Activated CD4-positive, alpha-beta memory T cell treated with anti-CD3 and anti-CD28 coated beads, Interleukin-2, amount 10 ng/mL, durations not matched to agents 7 days and 5 days (primary cell): ENCODE data around the gene AGPAT4. TPM values are rescaled to one million over a fixed set of nuclear protein-coding genes. Genes with fewer than 3 reads are reported as not detected.
"Not testable (repeated sequence)": the region's sequence is repeated elsewhere in the genome, so short reads cannot be mapped to it uniquely, and the experiment has no call there.

Experiments used
- CTCF ChIA-PET: fragments of 350-600 bp; sonication (Branson Sonifier 250); formaldehyde crosslinking; loops from one replicate; lab custom pipeline; 2021; ENCODE audit warnings: antibody characterized with exemption, inconsistent platforms; lab: Charles Lee
- POLR2A ChIA-PET: fragments of 350-600 bp; sonication (Branson Sonifier 250); formaldehyde crosslinking; loops from one replicate; lab custom pipeline; 2021; ENCODE audit warnings: antibody characterized with exemption; lab: Charles Lee
- DNase-seq: peaks from one replicate; pipeline ENCODE4 v3.0.0-alpha.2; 2020
- H3K27ac Mint-ChIP-seq: one replicate; pipeline ENCODE4 v1.8.0; 2021; ENCODE audit warnings: mild to moderate bottlenecking, mixed read lengths
- H3K27me3 Mint-ChIP-seq: one replicate; pipeline ENCODE4 v1.8.0; 2021; ENCODE audit warnings: mixed read lengths
- H3K36me3 Mint-ChIP-seq: one replicate; pipeline ENCODE4 v1.8.0; 2021; ENCODE audit warnings: low read depth, mixed read lengths
- H3K4me1 Mint-ChIP-seq: one replicate; pipeline ENCODE4 v1.8.0; 2021; ENCODE audit warnings: mixed read lengths
- H3K4me3 Mint-ChIP-seq: one replicate; pipeline ENCODE4 v1.8.0; 2021; ENCODE audit warnings: mild to moderate bottlenecking, mixed read lengths
- H3K9me3 Mint-ChIP-seq: one replicate; pipeline ENCODE4 v1.8.0; 2021; ENCODE audit warnings: mixed read lengths
- total RNA-seq, 2 experiments: library from RNA; stranded (reverse); gene quantifications; one replicate each; pipeline ENCODE4 v1.2.3, GENCODE V29; 2021

The AGPAT4 gene
- total RNA-seq: 10 to 100 TPM; 13.9 to 14.3 TPM

GRCh38 chr6:161273752-161274487 lies at the start of gene AGPAT4:
TSS of gene AGPAT4 (minus strand) at chr6:161274061. CDS start at chr6:161232213, 41,848 bp downstream.
- H3K4me1 Mint-ChIP-seq: peaks cover 33% of the 10 kb centered on the region
- POLR2A ChIA-PET: interaction anchor here (0.5 to 3.2 kb wide), 16 partner anchors 10 to 346 kb away, joined by 3 to 30 read pairs (median 4); partner anchors contain the start of gene MAP3K4
- CTCF ChIA-PET: interaction anchor here (0.5 to 2.7 kb wide), 10 partner anchors 10 to 1619 kb away, joined by 3 to 12 read pairs (median 3); partner anchors contain the start of gene MAP3K4

DNA sequence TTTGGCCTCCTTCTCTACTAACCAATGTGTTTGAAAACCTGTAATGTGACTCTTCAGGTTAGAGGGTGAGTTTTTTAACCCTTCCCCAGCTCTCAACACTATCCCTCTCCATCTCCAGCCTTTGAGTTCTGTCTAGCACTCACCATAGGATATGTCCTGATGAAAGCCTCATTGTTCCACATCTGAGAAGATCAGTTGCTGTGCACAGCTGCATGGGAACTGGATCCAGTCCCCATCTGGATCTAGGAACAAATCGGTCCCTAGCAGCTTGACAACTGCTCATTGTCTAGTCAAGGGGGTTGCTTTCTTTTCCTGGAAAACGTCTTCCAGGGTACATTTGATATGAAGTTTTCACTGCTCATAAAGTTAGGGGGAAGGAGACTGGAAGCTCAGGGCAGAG lies 45.4 kb upstream of the AGPAT4 start:
- ChIA-PET CTCF (no interaction called here), POLR2A (no interaction called here)
- no peaks in the 10 kb centered on the region for H3K4me1 Mint-ChIP-seq
- no peak overlapping the region for H3K27ac Mint-ChIP-seq
- H3K36me3 Mint-ChIP-seq: no peaks in the 10 kb centered on the region
- peaks cover 5% of the 10 kb centered on the region for H3K9me3 Mint-ChIP-seq
- H3K27me3 Mint-ChIP-seq: peaks cover 4% of the 10 kb centered on the region
- no peak overlapping the region for H3K4me3 Mint-ChIP-seq
- no peak for DNase-seq

More at GRCh38 chr6:161273752-161274487, at the start of gene AGPAT4:
- Mint-ChIP-seq H3K27me3 (peaks cover 11% of the 10 kb centered on the region), H3K4me3 (peak within 1 kb of the TSS; percentile 73), H3K9me3 (no peaks in the 10 kb centered on the region), H3K27ac (peak within 1 kb of the TSS; percentile 78), H3K36me3 (peaks cover 12% of the 10 kb centered on the region)
- DNase-seq: peak; percentile 74

- H3K9me3 Mint-ChIP-seq: peaks cover 5% of the 10 kb centered on the region
- no peak for DNase-seq
- no peak overlapping the region for H3K27ac Mint-ChIP-seq
- CTCF ChIA-PET: no interaction called here
- H3K4me1 Mint-ChIP-seq: no peaks in the 10 kb centered on the region
- POLR2A ChIA-PET: no interaction called here
- peaks cover 6% of the 10 kb centered on the region for H3K27me3 Mint-ChIP-seq
- no peak overlapping the region for H3K4me3 Mint-ChIP-seq
- no peaks in the 10 kb centered on the region for H3K36me3 Mint-ChIP-seq
Observed at GRCh38 chr6:161318456-161318855, 44.6 kb upstream of the AGPAT4 start.

DNA sequence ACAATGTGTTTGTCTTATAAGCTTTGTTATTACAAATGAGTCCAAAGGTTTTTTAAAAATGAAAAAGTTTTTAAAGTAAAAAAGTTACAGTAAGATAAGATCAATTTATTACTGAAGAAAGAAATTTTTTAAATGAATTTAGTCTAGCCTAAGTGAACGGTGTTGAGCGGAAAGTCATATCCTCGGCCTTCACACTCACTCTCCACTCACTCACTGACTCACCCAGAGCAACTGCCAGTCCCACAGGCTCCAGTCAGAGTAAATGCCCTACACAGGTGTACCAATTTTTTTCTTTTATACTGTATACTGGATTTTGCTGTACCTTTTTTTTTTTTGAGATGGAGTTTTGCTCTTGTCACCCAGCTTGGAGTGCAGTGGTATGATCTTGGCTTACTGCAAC lies 42.7 kb upstream of the AGPAT4 start:
- peaks cover 5% of the 10 kb centered on the region for H3K9me3 Mint-ChIP-seq
- POLR2A ChIA-PET: no interaction called here
- CTCF ChIA-PET: no interaction called here

GRCh38 chr6:161315246-161315917 lies 41.5 kb upstream of the AGPAT4 start:
- H3K9me3 Mint-ChIP-seq, DNase-seq, H3K4me1 Mint-ChIP-seq, POLR2A ChIA-PET, H3K27ac Mint-ChIP-seq, H3K4me3 Mint-ChIP-seq, H3K27me3 Mint-ChIP-seq, CTCF ChIA-PET, H3K36me3 Mint-ChIP-seq: not testable (repeated sequence)

More for the DNA sequence above, 42.7 kb upstream of the AGPAT4 start:
- H3K27me3 Mint-ChIP-seq: peaks cover 8% of the 10 kb centered on the region
- no peaks in the 10 kb centered on the region for H3K36me3 Mint-ChIP-seq
- no peaks in the 10 kb centered on the region for H3K4me1 Mint-ChIP-seq
- no peak overlapping the region for H3K27ac Mint-ChIP-seq
- H3K4me3 Mint-ChIP-seq: no peak overlapping the region
- no peak for DNase-seq

DNA sequence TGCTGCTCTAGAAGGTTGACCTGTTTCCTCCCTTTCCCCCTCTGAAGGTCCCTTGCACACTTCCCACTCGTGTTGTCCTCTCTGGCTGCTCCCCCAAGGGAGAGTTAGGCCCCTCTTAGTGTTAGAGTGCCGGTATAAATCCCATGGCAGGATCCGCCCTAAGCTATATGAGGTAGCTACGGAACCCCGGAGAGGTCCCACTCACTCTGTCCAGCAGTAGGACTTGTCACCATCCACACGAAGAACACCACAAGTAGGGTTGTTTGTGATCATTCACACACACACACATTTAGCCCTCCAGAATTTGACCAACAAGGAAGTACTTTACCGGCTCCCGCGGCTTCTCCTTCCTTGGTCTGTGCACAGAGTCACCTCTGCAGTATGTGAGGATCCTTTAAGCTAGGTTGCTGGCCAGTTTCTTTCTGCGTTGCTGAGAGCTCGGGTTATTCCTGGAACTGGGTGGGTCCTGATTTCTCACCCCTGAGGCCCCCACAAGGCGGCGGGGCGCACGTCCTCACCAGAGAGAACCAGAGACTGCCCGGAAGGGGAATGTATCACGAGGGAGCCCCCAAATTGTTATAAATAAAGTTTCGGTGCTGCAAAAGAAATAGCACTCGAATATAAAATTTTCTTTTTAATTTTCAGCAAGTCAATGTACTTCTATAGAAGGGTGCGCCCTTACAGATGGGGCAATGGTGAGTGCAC lies 40.8 kb upstream of the AGPAT4 start:
- H3K9me3 Mint-ChIP-seq, CTCF ChIA-PET, DNase-seq: not testable (repeated sequence)

DNA sequence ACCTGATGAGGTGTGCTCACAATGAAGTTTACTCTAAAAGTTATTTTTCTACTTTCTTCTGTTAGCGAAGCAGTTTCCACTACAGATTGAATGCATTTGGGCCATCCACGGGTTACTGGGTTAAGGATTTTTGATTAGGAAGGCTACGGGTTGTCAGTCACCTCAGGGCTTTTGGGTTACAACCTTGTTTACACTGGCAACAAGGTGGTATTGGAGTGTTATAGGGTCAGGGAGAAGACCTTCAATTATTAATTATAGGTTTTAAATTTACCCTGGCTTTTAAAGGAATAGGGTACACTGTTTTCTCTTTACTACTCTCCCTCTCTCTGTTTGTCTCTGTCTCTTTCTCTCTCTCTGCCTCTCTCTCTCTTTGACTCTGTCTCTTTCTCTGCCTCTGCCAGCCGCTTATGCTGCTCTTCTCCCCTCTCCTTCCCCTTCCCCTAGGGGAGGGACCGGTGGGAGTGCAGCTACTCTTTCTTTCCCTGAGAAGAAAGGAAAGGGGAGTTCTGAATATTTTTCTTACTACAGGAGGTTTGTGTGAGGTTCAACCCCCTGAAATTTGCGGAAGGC lies 40.2 kb upstream of the AGPAT4 start:
- peaks cover 4% of the 10 kb centered on the region for H3K27me3 Mint-ChIP-seq
- no peak overlapping the region for H3K4me3 Mint-ChIP-seq
- H3K9me3 Mint-ChIP-seq: peaks cover 5% of the 10 kb centered on the region
- DNase-seq: no peak
- ChIA-PET CTCF (no interaction called here), POLR2A (no interaction called here)
- no peaks in the 10 kb centered on the region for H3K36me3 Mint-ChIP-seq
- H3K4me1 Mint-ChIP-seq: peaks cover 7% of the 10 kb centered on the region
- no peak overlapping the region for H3K27ac Mint-ChIP-seq

More for the DNA sequence above, 40.8 kb upstream of the AGPAT4 start:
- H3K27me3 Mint-ChIP-seq, H3K27ac Mint-ChIP-seq, H3K36me3 Mint-ChIP-seq, H3K4me1 Mint-ChIP-seq, POLR2A ChIA-PET, H3K4me3 Mint-ChIP-seq: not testable (repeated sequence)

- H3K4me3 Mint-ChIP-seq, DNase-seq, H3K27me3 Mint-ChIP-seq, POLR2A ChIA-PET, H3K9me3 Mint-ChIP-seq, H3K27ac Mint-ChIP-seq, H3K36me3 Mint-ChIP-seq, CTCF ChIA-PET, H3K4me1 Mint-ChIP-seq: not testable (repeated sequence)
Observed at GRCh38 chr6:161313475-161313874, 39.6 kb upstream of the AGPAT4 start.

DNA sequence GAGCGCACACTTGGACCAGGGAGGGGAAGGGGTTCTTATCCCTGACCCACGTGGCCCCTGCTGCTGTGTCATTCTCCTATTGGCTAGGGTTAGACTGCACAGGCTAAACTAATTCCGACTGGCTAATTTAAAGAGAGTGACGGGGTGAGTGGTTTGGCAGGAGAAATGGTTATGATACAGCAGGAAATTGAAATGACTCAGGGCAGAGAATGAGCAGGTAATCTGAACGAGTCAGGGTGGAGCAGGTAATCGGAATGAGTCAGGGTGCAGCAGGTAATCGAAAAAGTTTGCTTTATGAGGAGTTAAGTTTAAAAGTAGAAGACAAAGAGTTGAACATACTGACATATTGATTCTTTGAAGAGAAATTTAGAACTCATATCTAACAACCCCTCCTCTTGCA lies 35.9 kb upstream of the AGPAT4 start:
- H3K27ac Mint-ChIP-seq, POLR2A ChIA-PET, H3K36me3 Mint-ChIP-seq, CTCF ChIA-PET, H3K9me3 Mint-ChIP-seq, H3K4me3 Mint-ChIP-seq, H3K27me3 Mint-ChIP-seq, DNase-seq, H3K4me1 Mint-ChIP-seq: not testable (repeated sequence)

- Mint-ChIP-seq H3K27me3 (peaks cover 7% of the 10 kb centered on the region), H3K9me3 (no peaks in the 10 kb centered on the region), H3K36me3 (no peaks in the 10 kb centered on the region), H3K4me3 (no peak overlapping the region), H3K4me1 (peaks cover 7% of the 10 kb centered on the region), H3K27ac (no peak overlapping the region)
- CTCF ChIA-PET: no interaction called here
- POLR2A ChIA-PET: no interaction called here
- no peak for DNase-seq
Observed at GRCh38 chr6:161308075-161308655, 34.3 kb upstream of the AGPAT4 start.

- ChIA-PET POLR2A (no interaction called here), CTCF (no interaction called here)
- Mint-ChIP-seq H3K4me3 (no peak overlapping the region), H3K4me1 (peaks cover 7% of the 10 kb centered on the region), H3K36me3 (no peaks in the 10 kb centered on the region), H3K27ac (no peak overlapping the region), H3K9me3 (no peaks in the 10 kb centered on the region), H3K27me3 (peaks cover 5% of the 10 kb centered on the region)
- DNase-seq: no peak
Observed at GRCh38 chr6:161305860-161306259, 32.0 kb upstream of the AGPAT4 start.

DNA sequence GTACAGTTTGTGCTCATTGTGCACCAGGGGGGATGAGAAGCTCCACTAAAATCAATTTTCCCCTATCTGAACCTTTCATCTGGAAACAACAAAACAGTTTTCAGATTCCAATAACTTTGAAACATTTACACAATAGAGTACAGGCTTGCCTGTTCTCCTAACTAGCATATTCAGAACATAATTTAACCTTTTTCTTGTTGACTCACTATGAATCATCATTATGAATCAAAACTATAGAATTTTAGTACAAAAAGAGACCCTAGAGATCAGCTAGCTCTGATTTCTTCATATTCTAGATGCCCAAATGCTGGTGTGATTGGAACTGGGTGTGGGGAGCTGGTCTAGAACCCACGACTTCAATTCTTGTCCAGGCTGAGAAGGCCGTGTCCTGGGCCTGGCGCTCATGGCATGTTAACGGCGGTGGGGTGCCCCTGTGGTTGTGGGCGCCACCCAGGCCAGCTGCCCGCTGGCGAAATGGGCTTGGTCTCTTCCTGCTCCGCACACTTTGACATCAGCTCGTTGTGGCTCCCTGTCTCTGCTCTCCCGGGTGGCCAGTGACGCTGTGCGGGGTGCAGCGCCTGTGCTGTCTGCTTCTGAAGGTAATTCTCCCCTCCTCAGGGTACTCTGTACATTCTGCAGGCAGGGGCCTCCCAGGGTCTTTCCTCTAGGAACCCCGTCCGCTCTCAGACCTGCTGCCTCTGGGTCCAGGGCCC lies 29.9 kb upstream of the AGPAT4 start:
- no peak for DNase-seq
- Mint-ChIP-seq H3K27me3 (peaks cover 6% of the 10 kb centered on the region), H3K27ac (no peak overlapping the region), H3K4me3 (no peak overlapping the region), H3K9me3 (no peaks in the 10 kb centered on the region), H3K4me1 (no peaks in the 10 kb centered on the region), H3K36me3 (no peaks in the 10 kb centered on the region)
- ChIA-PET POLR2A (no interaction called here), CTCF (no interaction called here)
